ENCODE data around the gene ADCY9.

DNA sequence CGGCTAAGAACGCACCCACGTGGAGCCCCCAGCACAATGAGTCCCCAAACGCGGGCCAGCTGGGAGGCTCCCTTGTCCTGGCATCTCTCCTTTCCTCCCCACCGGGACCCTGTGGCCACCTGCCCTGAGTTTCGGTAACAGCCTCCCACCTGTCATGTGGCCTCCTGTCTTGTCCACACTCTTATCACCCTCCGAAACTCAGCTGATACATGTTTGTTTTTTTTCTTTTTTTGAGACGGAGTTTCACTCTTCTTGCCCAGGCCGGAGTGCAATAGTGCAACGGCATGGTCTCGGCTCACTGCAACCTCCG lies 130.1 kb downstream of the ADCY9 start:
- TF ChIP-seq CTCF (IDR thresholded peaks at IDR 0.05): no peak
- no peak for TF ChIP-seq POLR2A (IDR thresholded peaks at IDR 0.05)

Data from esophagus squamous epithelium (tissue), 4 donors.